Measurements from ENCODE around the gene CNDP1.

CNDP1 gene

DNA sequence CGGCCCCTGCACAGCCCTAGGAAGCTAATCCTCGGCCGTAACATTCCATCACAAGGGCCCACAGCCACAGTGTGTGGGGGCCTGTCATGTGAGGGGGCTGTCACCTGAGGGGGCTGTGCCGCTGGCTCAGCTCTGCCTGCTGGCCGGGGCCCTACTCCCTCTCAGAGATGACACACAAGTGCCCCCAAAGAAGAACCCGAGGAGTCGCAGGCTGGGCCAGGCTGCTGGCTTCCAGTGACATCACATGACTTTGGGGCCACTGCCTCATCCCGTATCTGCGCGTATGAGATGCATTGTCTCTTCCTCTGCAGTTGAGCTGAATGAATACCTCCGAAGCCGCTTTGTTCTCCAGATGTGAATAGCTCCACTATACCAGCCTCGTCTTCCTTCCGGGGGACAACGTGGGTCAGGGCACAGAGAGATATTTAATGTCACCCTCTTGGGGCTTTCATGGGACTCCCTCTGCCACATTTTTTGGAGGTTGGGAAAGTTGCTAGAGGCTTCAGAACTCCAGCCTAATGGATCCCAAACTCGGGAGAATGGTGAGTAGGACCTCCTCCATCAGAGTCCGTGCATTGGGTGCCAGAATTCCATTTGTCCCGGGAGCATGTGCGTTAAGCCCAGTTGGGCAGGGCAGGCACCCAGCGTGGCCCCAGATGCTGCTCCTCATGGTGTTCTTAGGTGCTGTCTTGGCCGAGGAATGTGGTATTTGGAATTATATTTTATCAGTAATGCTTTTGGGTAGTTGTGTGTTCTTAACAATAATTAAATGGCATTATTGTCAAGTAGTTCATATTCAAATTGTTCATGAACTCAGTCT lies at the start of gene CNDP1:
Gene CNDP1 (plus strand): TSS at position 351 of the 820 bp plus-strand sequence. CDS start 168 bp downstream, at position 519.
- no peaks in the 10 kb centered on the region for H3K36me3 ChIP-seq (ENCODE audit: control insufficient read depth, insufficient read depth, low read length)
- H3K9ac ChIP-seq (ENCODE audit: low read length), result no peak within 1 kb of the TSS
- H3K4me3 ChIP-seq (ENCODE audit: low read length), result no peak within 1 kb of the TSS
- no peaks in the 10 kb centered on the region for H3K4me1 ChIP-seq (ENCODE audit: control insufficient read depth, insufficient read depth, low read length)
- no peaks in the 10 kb centered on the region for H3K27me3 ChIP-seq (ENCODE audit: control insufficient read depth, insufficient read depth, low read length)
- no peak within 1 kb of the TSS for H3K27ac ChIP-seq (ENCODE audit: low read depth, low read length)

GRCh38 chr18:74486119-74486849 lies 48.0 kb upstream of the CNDP1 start:
- H3K27ac ChIP-seq (ENCODE audit: low read depth, low read length), result peak overlapping the region; percentile 74

GRCh38 chr18:74488354-74488753 lies 45.9 kb upstream of the CNDP1 start:
- Histone ChIP-seq H3K4me3 (ENCODE audit: low read length) (no peak overlapping the region), H3K4me1 (ENCODE audit: control insufficient read depth, insufficient read depth, low read length) (peaks cover 13% of the 10 kb centered on the region), H3K27ac (ENCODE audit: low read depth, low read length) (no peak overlapping the region), H3K36me3 (ENCODE audit: control insufficient read depth, insufficient read depth, low read length) (no peaks in the 10 kb centered on the region), H3K9ac (ENCODE audit: low read length) (no peak overlapping the region), H3K27me3 (ENCODE audit: control insufficient read depth, insufficient read depth, low read length) (no peaks in the 10 kb centered on the region)

More at GRCh38 chr18:74486119-74486849, 48.0 kb upstream of the CNDP1 start:
- peaks cover 13% of the 10 kb centered on the region for H3K4me1 ChIP-seq (ENCODE audit: control insufficient read depth, insufficient read depth, low read length)
- H3K4me3 ChIP-seq (ENCODE audit: low read length), result peak overlapping the region; percentile 27
- no peaks in the 10 kb centered on the region for H3K27me3 ChIP-seq (ENCODE audit: control insufficient read depth, insufficient read depth, low read length)
- no peak overlapping the region for H3K9ac ChIP-seq (ENCODE audit: low read length)
- H3K36me3 ChIP-seq (ENCODE audit: control insufficient read depth, insufficient read depth, low read length), result no peaks in the 10 kb centered on the region

- H3K36me3 ChIP-seq (ENCODE audit: control insufficient read depth, insufficient read depth, low read length), result no peaks in the 10 kb centered on the region
- no peak overlapping the region for H3K27ac ChIP-seq (ENCODE audit: low read depth, low read length)
- H3K27me3 ChIP-seq (ENCODE audit: control insufficient read depth, insufficient read depth, low read length), result no peaks in the 10 kb centered on the region
- H3K4me1 ChIP-seq (ENCODE audit: control insufficient read depth, insufficient read depth, low read length), result peaks cover 13% of the 10 kb centered on the region
- H3K4me3 ChIP-seq (ENCODE audit: low read length), result no peak overlapping the region
- no peak overlapping the region for H3K9ac ChIP-seq (ENCODE audit: low read length)
Observed at GRCh38 chr18:74488864-74489263, 45.4 kb upstream of the CNDP1 start.

- H3K4me1 ChIP-seq (ENCODE audit: control insufficient read depth, insufficient read depth, low read length), result peaks cover 11% of the 10 kb centered on the region
- no peak overlapping the region for H3K9ac ChIP-seq (ENCODE audit: low read length)
- H3K4me3 ChIP-seq (ENCODE audit: low read length), result no peak overlapping the region
- H3K27me3 ChIP-seq (ENCODE audit: control insufficient read depth, insufficient read depth, low read length), result no peaks in the 10 kb centered on the region
- H3K36me3 ChIP-seq (ENCODE audit: control insufficient read depth, insufficient read depth, low read length), result no peaks in the 10 kb centered on the region
- H3K27ac ChIP-seq (ENCODE audit: low read depth, low read length), result no peak overlapping the region
Observed at GRCh38 chr18:74489676-74490075, 44.6 kb upstream of the CNDP1 start.

DNA sequence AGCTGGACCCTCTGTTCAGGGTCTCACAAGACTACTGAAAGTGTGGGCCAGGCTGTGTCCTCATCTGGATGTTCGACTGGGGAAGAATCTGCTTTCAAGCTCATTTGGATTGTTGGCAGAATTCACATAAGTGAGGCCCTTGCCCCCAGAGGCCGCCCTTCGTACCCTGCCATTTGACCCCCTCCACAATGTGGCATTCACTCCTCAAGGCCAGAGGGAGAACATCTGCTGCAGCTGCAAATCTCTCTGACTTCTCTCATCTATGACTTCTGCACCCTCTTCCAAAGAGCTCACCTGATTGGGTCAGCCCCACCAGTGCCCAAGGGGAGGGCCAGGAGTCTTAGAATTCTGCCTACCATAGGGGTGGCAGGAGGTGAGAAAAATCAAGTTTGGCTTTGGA lies 42.0 kb upstream of the CNDP1 start:
- Histone ChIP-seq H3K4me1 (ENCODE audit: control insufficient read depth, insufficient read depth, low read length) (peaks cover 3% of the 10 kb centered on the region), H3K9ac (ENCODE audit: low read length) (no peak overlapping the region), H3K27me3 (ENCODE audit: control insufficient read depth, insufficient read depth, low read length) (no peaks in the 10 kb centered on the region), H3K27ac (ENCODE audit: low read depth, low read length) (no peak overlapping the region), H3K36me3 (ENCODE audit: control insufficient read depth, insufficient read depth, low read length) (no peaks in the 10 kb centered on the region), H3K4me3 (ENCODE audit: low read length) (no peak overlapping the region)

- Histone ChIP-seq H3K27me3 (ENCODE audit: control insufficient read depth, insufficient read depth, low read length) (no peaks in the 10 kb centered on the region), H3K4me3 (ENCODE audit: low read length) (no peak overlapping the region), H3K27ac (ENCODE audit: low read depth, low read length) (no peak overlapping the region), H3K36me3 (ENCODE audit: control insufficient read depth, insufficient read depth, low read length) (no peaks in the 10 kb centered on the region), H3K4me1 (ENCODE audit: control insufficient read depth, insufficient read depth, low read length) (peaks cover 3% of the 10 kb centered on the region), H3K9ac (ENCODE audit: low read length) (no peak overlapping the region)
Observed at GRCh38 chr18:74493689-74494088, 40.6 kb upstream of the CNDP1 start.

DNA sequence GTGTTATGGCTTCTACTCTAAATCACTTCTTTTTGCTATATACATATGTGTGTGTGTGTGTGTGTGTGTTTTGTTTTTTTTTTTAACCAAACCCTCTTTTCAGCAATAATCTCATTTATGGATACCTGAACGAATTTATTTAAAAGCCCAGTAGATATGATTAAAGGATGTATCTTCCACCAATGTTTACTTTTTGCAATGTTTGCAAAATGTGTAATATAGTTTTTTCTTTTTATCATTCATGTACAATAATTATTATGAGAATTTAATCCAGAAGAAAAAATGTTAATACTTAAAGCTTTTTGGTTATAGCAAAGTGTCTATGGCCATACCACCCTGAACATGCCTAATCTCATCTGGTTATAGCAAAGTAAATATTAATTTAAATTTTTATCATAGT lies 39.8 kb upstream of the CNDP1 start:
- Histone ChIP-seq H3K4me3 (ENCODE audit: low read length) (no peak overlapping the region), H3K36me3 (ENCODE audit: control insufficient read depth, insufficient read depth, low read length) (no peaks in the 10 kb centered on the region), H3K9ac (ENCODE audit: low read length) (no peak overlapping the region), H3K27ac (ENCODE audit: low read depth, low read length) (no peak overlapping the region), H3K4me1 (ENCODE audit: control insufficient read depth, insufficient read depth, low read length) (peaks cover 3% of the 10 kb centered on the region), H3K27me3 (ENCODE audit: control insufficient read depth, insufficient read depth, low read length) (no peaks in the 10 kb centered on the region)

DNA sequence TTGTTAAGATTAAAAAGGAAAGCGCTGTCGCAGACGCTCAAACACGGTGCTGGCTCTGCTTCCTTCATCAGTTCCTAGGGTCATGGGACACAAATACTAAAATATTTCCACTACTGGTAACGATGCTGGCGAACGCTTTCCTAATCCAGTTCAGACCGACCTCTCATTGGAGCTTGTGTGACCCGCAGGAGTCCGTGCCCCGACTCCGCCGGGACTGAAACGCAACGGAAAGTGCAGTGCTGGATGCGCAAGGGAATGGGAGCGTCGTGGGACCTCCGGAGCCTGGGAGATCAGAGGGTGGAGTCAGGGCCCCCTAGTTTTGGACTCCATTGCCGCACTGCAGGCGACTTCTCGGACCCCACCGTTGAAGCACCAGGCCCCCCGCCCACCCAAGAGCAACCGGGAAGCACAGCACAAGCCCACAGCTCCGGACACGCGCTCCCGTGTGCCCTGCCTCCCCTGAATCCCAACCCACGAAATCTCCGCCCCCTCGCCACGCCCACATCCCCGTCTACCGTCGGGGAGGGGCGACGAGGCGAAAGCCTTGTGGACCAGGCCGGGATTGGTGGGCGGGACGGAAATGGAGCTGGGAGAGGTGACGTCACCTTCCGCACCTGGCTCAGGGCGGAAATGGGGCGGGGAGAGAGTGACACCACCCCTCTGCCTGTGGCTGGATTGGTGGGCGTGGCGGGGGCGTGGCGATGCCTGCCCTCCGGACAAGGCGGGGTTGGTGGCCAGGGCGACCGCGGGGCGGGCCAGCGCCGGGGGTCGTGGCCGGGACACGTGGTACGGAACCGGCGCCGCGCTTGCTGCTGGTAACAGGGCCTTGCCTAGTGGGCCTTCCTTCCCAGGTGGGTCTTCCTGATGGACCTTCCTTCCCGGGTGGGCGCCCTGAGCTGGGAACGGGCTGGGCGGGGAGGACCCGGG lies 38.5 kb upstream of the CNDP1 start, which contains the start of gene CNDP2:
Gene CNDP2 (plus strand): TSS at position 783 of the 927 bp plus-strand sequence. CDS start 3,611 bp downstream, outside the sequence.
- no peaks in the 10 kb centered on the region for H3K36me3 ChIP-seq (ENCODE audit: control insufficient read depth, insufficient read depth, low read length)

GRCh38 chr18:74496508-74497323 lies 37.6 kb upstream of the CNDP1 start:
- H3K4me1 ChIP-seq (ENCODE audit: control insufficient read depth, insufficient read depth, low read length), result peaks cover 3% of the 10 kb centered on the region
- H3K27ac ChIP-seq (ENCODE audit: low read depth, low read length), result peak overlapping the region; percentile 89
- H3K4me3 ChIP-seq (ENCODE audit: low read length), result peak overlapping the region; percentile 90
- H3K9ac ChIP-seq (ENCODE audit: low read length), result peak overlapping the region; percentile 87
- H3K36me3 ChIP-seq (ENCODE audit: control insufficient read depth, insufficient read depth, low read length), result no peaks in the 10 kb centered on the region
- no peaks in the 10 kb centered on the region for H3K27me3 ChIP-seq (ENCODE audit: control insufficient read depth, insufficient read depth, low read length)

More for the DNA sequence above, 38.5 kb upstream of the CNDP1 start, which contains the start of gene CNDP2:
- peak within 1 kb of the TSS; percentile 90 for H3K4me3 ChIP-seq (ENCODE audit: low read length)
- no peaks in the 10 kb centered on the region for H3K27me3 ChIP-seq (ENCODE audit: control insufficient read depth, insufficient read depth, low read length)
- H3K27ac ChIP-seq (ENCODE audit: low read depth, low read length), result peak within 1 kb of the TSS; percentile 89
- H3K4me1 ChIP-seq (ENCODE audit: control insufficient read depth, insufficient read depth, low read length), result peaks cover 3% of the 10 kb centered on the region
- H3K9ac ChIP-seq (ENCODE audit: low read length), result peak within 1 kb of the TSS; percentile 87

DNA sequence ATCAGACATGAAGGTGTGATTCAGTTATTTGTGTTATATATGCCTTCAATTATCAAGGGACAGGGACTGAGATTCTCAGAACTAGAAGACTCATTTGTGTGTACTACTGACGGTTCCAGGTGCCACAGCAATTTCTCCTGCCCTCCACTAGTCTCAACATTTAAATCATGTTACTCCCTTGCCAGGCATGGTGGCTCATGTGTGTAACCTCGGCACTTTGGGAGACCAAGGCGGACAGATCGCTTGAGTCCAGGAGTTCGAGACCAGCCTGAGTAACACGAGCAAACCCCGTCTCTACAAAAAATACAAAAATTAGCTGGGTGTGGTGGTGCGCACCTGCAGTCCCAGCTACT lies 37.0 kb upstream of the CNDP1 start:
- Histone ChIP-seq H3K9ac (ENCODE audit: low read length) (no peak overlapping the region), H3K4me1 (ENCODE audit: control insufficient read depth, insufficient read depth, low read length) (peaks cover 3% of the 10 kb centered on the region), H3K27me3 (ENCODE audit: control insufficient read depth, insufficient read depth, low read length) (no peaks in the 10 kb centered on the region), H3K4me3 (ENCODE audit: low read length) (peak overlapping the region; percentile 90), H3K27ac (ENCODE audit: low read depth, low read length) (no peak overlapping the region), H3K36me3 (ENCODE audit: control insufficient read depth, insufficient read depth, low read length) (peaks cover 2% of the 10 kb centered on the region)

Data from rectal smooth muscle tissue (tissue), 1 donor.